CD4-positive, alpha-beta T cell treated with Interleukin-2 at 100 ng/mL for 4 hours (primary cell): ENCODE data around the gene E2F8.

Experiments
- DNase-seq: peaks from one replicate; pipeline ENCODE4 v3.0.0-alpha.2; 2020; ENCODE audit warnings: low spot score

Gene E2F8

DNA sequence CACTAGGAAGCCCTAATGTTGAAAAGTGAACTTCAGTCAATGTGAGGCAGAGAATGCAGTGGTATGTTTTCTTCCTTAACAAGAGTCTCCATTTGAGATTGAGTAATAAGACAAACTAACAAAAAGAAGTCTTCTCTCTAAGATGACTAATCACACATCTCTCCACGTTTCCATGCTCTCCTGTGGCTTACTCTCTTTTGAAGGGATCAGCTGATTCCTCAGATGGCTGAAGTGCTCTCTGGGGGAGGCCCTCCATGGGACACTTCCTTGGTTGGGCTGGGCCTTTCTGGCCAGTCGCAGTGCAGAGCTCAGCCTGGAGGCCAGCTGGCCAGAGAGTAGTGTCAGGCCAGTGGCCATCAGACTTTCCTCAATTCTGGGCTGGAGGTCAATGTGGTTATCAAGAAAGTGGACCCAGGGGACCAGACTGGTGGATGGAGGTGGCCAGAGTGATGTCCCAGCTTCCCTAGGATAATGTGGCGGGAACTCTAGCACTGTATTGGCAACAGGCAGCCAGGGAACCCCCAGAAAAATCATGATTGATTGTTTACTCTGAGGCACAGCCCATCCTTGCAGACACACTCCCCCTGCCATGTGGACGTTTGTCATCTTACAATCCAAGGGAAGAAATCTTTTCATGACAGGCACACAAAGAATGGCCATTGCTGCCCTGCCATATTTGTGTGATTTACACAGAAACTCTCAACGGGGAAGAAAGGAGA, 53.5 kb downstream of the E2F8 start:
- DNase-seq = no peak

DNA sequence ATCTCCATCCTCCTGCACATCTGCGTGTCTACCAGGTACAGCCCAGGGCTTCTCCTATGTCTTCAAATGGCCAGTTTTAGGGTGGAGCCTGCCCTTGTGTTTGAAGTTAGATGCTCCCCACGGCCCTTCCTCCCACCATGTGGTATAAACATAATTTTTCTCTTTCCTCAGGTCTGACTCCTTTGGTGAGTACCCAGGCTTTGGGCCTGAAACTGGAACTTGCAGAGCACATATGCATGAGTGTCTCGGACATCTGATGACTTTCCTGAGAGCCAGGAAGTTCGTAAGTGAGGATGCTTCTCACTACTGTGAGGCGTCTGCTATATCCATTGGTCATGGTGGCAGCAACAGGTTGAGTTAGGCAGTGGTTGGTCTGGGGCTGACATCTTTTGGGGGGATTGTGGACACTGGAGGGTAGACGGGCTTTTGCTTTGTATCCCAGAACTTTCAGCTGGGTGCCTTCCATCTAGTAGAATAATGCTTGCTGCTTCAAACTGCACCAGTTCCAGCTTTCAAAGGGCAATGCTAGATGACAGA, 55.2 kb downstream of the E2F8 start:
- no peak for DNase-seq

DNA sequence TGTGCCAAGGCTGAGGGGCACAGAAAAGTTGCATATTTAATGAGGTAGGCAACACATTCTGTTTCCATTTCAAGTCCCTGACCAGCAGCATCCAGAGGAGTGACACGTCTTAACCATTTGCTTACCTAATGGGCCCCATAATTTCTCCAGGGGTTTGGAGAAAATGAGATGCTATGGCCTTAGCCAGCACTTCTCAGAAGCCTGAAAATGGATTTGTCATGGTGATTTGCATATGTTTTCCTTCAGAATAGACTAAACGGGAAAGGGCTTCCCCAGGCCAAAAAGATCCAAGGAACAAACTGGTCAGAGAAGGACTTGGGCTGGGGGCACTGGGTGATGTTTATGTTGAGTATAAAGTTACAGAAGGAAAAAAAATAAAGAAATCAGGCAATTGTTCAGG, 55.7 kb downstream of the E2F8 start:
- no peak for DNase-seq

DNA sequence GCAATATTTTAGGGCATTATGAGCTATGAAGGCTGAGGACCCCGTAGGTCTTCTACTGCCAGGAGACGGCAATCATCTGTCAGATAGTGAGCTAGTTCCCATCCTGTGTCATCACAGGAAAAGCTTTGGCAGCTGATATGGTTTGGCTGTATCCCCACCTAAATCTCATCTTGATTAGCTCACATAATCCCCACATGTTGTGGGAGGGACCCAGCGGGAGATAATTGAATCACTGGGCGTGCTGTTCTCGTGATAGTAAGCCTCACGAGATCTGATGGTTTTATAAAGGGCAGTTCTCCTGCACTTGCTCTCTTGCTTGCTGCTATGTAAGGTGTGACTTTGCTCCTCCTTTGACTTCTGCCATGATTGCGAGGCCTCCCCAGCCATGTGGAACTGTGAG, 57.1 kb downstream of the E2F8 start:
- no peak for DNase-seq

DNA sequence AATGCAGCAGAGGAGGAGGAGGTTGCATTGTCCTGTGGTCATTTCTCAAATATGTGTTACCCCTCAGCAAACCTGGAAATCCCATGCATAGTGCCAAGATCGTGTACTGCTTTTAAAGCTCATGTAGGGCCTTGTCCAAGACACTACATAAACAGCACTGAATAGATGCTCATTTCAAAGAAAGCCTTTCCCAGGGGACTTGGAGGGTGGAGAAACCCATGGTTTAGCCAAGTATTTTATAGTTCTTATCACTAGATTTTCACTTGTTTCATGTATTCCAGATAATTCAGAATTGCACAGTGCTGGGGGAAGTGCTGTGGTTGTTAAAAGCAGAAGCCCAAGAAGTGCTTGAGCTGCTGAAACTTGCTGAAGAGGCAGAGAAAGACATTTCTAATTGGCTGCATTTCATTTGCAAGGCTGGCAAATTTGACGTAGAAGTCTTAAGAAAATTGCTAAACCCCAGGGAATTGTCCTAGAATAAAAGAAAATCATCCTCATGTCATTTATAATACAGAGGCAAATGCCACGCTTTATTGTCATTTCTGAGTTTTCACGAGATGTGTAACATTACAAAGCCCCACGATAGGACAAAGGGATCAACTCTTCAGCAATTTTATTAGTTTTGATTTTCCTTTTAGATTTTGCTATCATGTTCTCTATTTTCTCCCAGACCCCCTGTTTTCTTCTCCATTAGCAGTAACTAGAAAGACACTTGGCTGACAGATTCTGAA, 59.0 kb downstream of the E2F8 start:
- DNase-seq = no peak

DNA sequence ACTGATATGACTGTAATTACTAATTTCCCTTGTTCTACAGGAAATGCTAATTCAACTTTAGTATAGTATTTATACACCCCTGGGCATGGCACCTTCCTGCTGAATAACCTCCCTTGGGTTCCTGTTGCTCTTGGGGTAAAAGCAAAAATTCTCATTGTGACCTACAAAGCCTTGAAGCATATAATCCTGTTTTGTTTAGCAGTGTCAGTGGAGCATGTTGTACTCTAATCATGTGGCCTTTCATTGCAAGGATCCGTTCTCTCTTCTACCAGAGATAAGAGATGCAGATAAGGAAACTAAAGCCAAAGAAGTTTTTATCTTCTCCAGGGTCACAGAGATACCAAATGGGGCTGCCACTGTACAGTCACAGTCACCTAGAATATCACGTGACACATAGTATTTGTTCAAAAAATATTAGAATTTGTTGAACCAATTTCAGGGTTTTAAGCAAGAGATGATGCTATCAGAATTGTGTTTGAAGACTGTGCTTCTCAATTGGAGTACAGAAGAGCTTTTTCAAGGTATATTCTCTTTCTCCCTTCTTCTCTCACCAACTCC, 64.0 kb downstream of the E2F8 start:
- no peak for DNase-seq
